Measurements from ENCODE around the gene ST14. TPM values are rescaled to one million over a fixed set of nuclear protein-coding genes. Genes with fewer than 3 reads are reported as not detected.
"Not testable (repeated sequence)": the region's sequence is repeated elsewhere in the genome, so short reads cannot be mapped to it uniquely, and the experiment has no call there.

ST14 gene
- total RNA-seq, 1 donor from 2014 or later = 0.12 TPM

DNA sequence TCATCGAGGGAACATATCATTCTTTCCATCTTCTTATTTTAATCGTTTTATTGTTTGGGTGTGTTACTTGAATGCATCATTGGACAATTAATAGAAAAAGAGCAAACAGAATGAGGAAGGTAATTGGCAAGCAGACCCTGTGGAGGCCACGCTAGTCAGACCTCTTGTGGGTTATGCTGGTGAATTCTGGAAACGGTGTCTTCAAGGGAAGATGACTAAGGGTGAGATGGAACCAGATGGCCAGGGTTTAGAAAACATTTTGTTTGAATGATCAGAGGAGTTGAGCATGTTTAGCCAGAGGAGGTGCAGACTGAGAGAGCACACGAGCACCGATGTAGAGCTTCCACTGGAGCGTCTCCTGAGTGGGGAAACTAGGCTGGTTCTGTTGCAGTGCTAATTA, 8.5 kb downstream of the ST14 start:
- DNase-seq = no peak
- peaks cover 5% of the 10 kb centered on the region for H3K4me1 Mint-ChIP-seq (ENCODE audit: low read depth, unreplicated experiment)
- H3K36me3 Mint-ChIP-seq (ENCODE audit: unreplicated experiment) = peaks cover 7% of the 10 kb centered on the region
- TF ChIP-seq, protein P1, sequence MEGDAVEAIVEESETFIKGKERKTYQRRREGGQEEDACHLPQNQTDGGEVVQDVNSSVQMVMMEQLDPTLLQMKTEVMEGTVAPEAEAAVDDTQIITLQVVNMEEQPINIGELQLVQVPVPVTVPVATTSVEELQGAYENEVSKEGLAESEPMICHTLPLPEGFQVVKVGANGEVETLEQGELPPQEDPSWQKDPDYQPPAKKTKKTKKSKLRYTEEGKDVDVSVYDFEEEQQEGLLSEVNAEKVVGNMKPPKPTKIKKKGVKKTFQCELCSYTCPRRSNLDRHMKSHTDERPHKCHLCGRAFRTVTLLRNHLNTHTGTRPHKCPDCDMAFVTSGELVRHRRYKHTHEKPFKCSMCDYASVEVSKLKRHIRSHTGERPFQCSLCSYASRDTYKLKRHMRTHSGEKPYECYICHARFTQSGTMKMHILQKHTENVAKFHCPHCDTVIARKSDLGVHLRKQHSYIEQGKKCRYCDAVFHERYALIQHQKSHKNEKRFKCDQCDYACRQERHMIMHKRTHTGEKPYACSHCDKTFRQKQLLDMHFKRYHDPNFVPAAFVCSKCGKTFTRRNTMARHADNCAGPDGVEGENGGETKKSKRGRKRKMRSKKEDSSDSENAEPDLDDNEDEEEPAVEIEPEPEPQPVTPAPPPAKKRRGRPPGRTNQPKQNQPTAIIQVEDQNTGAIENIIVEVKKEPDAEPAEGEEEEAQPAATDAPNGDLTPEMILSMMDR (IDR thresholded peaks at IDR 0.05; ENCODE audit: partially characterized antibody, unreplicated experiment) = no peak
- H3K27ac Mint-ChIP-seq (ENCODE audit: unreplicated experiment) = no peak overlapping the region
- no peak overlapping the region for H3K4me3 Mint-ChIP-seq (ENCODE audit: unreplicated experiment)
- peaks cover 5% of the 10 kb centered on the region for H3K9me3 Mint-ChIP-seq (ENCODE audit: unreplicated experiment)
- peaks cover 8% of the 10 kb centered on the region for H3K27me3 Mint-ChIP-seq (ENCODE audit: unreplicated experiment)

DNA sequence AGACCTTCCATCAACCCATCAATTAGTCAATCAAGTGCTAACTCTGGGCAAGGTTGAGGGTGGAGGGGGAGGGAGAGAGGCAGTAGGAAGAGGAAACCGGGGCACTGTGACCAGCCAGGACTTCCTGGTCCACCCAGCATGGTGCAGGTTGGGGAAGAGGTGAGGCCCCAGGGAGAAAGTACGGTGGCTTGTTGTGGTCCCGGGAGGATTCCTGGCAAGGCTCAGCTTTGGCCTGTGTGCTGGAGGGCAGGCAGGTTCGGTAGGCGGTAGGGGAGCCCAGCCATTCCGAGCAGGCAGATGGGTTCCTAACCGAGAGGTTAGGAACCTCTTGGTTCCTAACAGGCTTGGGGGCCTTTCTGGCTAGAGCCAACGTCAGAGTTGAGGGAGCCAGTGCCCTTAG, 10.8 kb downstream of the ST14 start:
- H3K36me3 Mint-ChIP-seq (ENCODE audit: unreplicated experiment) = peaks cover 14% of the 10 kb centered on the region
- TF ChIP-seq, protein P1 (IDR thresholded peaks at IDR 0.05; ENCODE audit: partially characterized antibody, unreplicated experiment) = no peak
- H3K4me1 Mint-ChIP-seq (ENCODE audit: low read depth, unreplicated experiment) = peaks cover 5% of the 10 kb centered on the region
- H3K4me3 Mint-ChIP-seq (ENCODE audit: unreplicated experiment) = no peak overlapping the region
- H3K9me3 Mint-ChIP-seq (ENCODE audit: unreplicated experiment) = peaks cover 12% of the 10 kb centered on the region
- H3K27me3 Mint-ChIP-seq (ENCODE audit: unreplicated experiment) = peaks cover 11% of the 10 kb centered on the region
- DNase-seq = no peak
- H3K27ac Mint-ChIP-seq (ENCODE audit: unreplicated experiment) = no peak overlapping the region

DNA sequence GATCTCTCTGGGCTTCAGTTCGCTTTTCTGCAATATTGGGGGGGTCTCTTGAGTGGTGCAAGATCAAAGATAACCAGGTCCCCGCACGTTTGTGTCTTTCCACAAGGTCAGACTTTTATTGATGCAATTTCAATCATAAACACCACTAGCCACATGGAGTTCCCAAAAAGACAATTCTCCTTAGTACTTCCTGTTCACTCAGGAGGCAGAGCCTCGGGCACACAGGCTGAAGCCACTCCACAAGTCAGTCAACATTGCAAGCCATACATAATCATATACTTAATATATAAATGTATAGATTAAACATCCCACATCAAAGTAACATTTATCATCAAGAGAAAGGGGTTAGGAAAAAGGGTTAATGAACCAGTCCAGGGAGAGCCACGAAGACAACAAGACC, 12.0 kb downstream of the ST14 start:
- H3K9me3 Mint-ChIP-seq (ENCODE audit: unreplicated experiment) = peaks cover 14% of the 10 kb centered on the region
- H3K27me3 Mint-ChIP-seq (ENCODE audit: unreplicated experiment) = peaks cover 9% of the 10 kb centered on the region
- no peak for DNase-seq
- no peak overlapping the region for H3K4me3 Mint-ChIP-seq (ENCODE audit: unreplicated experiment)
- TF ChIP-seq, protein P1 (IDR thresholded peaks at IDR 0.05; ENCODE audit: partially characterized antibody, unreplicated experiment) = no peak
- no peak overlapping the region for H3K27ac Mint-ChIP-seq (ENCODE audit: unreplicated experiment)
- peaks cover under 1% of the 10 kb centered on the region for H3K4me1 Mint-ChIP-seq (ENCODE audit: low read depth, unreplicated experiment)
- peaks cover 14% of the 10 kb centered on the region for H3K36me3 Mint-ChIP-seq (ENCODE audit: unreplicated experiment)

DNA sequence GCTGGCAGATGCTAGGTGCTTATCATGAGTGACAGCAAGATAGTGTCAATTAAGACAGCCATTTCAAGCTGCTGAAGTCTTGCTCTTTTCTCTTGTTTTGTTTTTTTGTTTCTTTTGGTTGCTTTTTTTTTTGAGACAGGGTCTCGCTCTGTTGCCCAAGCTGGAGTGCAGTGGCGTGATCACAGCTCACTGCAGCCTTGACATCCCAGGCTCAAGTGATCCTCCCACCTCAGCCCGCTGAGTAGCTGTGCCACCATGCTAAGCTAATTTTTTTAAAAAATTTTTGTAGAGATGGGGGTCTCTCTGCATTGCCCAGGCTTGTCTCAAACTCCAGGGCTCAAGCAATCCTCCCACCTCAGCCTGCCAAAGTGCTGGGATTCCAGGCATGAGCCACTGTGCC, 12.4 kb downstream of the ST14 start:
- H3K27ac Mint-ChIP-seq (ENCODE audit: unreplicated experiment); H3K27me3 Mint-ChIP-seq (ENCODE audit: unreplicated experiment); H3K4me1 Mint-ChIP-seq (ENCODE audit: low read depth, unreplicated experiment); DNase-seq; H3K4me3 Mint-ChIP-seq (ENCODE audit: unreplicated experiment): not testable (repeated sequence)
- Mint-ChIP-seq H3K9me3 (ENCODE audit: unreplicated experiment) (peaks cover 14% of the 10 kb centered on the region), H3K36me3 (ENCODE audit: unreplicated experiment) (peaks cover 14% of the 10 kb centered on the region)

DNA sequence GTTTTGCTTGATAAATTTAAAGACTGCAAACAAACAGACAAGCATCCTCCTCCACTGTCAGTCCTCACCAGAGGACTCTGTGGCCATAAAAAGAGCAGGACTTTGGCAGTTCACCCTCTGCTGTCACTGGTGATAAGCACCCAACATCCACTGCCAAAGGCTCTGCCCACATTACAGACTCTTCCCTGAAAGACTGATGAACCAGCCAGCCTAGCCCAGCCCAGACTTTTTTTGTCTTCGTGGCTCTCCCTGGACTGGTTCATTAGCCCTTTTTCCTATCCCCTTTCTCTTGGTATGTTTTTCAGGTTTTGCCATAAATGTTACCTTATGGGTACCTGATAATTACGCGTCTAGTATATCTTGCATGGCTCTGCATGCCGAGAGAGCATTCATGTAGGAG, 15.1 kb downstream of the ST14 start:
- H3K27ac Mint-ChIP-seq (ENCODE audit: unreplicated experiment) = no peak overlapping the region
- no peak for DNase-seq
- peaks cover 6% of the 10 kb centered on the region for H3K27me3 Mint-ChIP-seq (ENCODE audit: unreplicated experiment)

More for the DNA sequence above, 15.1 kb downstream of the ST14 start:
- Mint-ChIP-seq H3K4me3 (ENCODE audit: unreplicated experiment) (no peak overlapping the region), H3K9me3 (ENCODE audit: unreplicated experiment) (peaks cover 13% of the 10 kb centered on the region), H3K36me3 (ENCODE audit: unreplicated experiment) (peaks cover 12% of the 10 kb centered on the region), H3K4me1 (ENCODE audit: low read depth, unreplicated experiment) (peaks cover 6% of the 10 kb centered on the region)
- TF ChIP-seq, protein P1 (IDR thresholded peaks at IDR 0.05; ENCODE audit: partially characterized antibody, unreplicated experiment) = no peak

All from glutamatergic neuron (in vitro differentiated cells).